MM.1S (cell line): ENCODE results near the gene CELF2.

Experiments used
- EZH2 ChIP-seq: fragments of 300-600 bp; sonication (generic); optimal IDR thresholded peaks from 2 replicates; pipeline ENCODE3; 2017; ENCODE audit warnings: low read depth, mild to moderate bottlenecking, antibody characterized with exemption, low read length, mixed read lengths
- EZH2phosphoT487 ChIP-seq: fragments of 300-600 bp; sonication (generic); IDR thresholded peaks from 2 replicates; pipeline ENCODE4 v1.6.1; 2018; ENCODE audit warnings: antibody characterized with exemption, low read length
- TF ChIP-seq, protein P1 (sequence below): fragments of 300-600 bp; sonication (generic); IDR thresholded peaks from 2 replicates; pipeline ENCODE4 v1.5.1; 2016; ENCODE audit warnings: antibody characterized with exemption, low read length, mixed read lengths

- TF ChIP-seq, protein P1, sequence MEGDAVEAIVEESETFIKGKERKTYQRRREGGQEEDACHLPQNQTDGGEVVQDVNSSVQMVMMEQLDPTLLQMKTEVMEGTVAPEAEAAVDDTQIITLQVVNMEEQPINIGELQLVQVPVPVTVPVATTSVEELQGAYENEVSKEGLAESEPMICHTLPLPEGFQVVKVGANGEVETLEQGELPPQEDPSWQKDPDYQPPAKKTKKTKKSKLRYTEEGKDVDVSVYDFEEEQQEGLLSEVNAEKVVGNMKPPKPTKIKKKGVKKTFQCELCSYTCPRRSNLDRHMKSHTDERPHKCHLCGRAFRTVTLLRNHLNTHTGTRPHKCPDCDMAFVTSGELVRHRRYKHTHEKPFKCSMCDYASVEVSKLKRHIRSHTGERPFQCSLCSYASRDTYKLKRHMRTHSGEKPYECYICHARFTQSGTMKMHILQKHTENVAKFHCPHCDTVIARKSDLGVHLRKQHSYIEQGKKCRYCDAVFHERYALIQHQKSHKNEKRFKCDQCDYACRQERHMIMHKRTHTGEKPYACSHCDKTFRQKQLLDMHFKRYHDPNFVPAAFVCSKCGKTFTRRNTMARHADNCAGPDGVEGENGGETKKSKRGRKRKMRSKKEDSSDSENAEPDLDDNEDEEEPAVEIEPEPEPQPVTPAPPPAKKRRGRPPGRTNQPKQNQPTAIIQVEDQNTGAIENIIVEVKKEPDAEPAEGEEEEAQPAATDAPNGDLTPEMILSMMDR, result no peak
- no peak for TF ChIP-seq EZH2
- no peak for TF ChIP-seq EZH2phosphoT487
Measured at GRCh38 chr10:11173042-11173441, 155.4 kb downstream of the CELF2 start.
